GM04504 (cell line): Measurements from ENCODE around the gene APCDD1.
"Not testable (repeated sequence)": the region's sequence is repeated elsewhere in the genome, so short reads cannot be mapped to it uniquely, and the experiment has no call there.

Experiments used
- DNase-seq: peaks from one replicate; pipeline ENCODE4 v3.0.0-alpha.2; 2012; ENCODE audit warnings: low read depth

Gene APCDD1

DNA sequence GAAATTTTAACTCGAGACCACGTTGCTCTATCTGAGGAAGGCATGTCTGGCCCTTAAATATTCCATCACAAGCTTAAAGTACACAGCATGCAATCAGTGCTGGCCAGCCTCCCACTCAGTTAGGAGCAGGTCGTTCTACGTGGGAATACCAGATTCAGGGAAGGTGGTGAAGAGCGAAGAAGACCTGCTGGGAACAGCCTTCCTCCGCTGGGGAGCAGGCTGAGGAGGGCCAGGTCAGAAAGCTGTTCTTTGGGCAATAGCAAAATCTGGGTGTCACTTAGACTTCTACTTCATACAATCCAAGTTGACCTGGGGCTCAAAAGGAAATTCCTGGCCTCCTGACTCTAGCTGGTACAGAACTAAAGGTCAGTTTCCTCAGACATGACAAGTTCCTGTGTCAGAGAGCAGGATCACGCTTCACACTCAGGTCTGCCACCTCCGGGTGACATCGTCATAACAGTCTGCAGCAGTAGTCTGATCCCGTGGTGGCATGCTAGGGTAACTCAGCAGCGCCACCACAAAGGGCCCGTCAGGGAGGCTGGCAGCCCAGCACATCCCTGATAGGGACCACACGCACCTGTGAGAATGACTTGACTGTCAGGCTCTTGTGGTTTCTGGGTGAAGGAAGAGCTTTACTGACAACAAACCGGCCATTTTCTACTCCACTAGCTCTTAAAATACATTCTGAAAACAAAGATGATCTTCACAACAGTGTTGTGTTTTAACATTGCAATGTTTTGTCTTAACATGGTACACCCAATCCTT, 36.1 kb downstream of the APCDD1 start:
- no peak for DNase-seq

DNA sequence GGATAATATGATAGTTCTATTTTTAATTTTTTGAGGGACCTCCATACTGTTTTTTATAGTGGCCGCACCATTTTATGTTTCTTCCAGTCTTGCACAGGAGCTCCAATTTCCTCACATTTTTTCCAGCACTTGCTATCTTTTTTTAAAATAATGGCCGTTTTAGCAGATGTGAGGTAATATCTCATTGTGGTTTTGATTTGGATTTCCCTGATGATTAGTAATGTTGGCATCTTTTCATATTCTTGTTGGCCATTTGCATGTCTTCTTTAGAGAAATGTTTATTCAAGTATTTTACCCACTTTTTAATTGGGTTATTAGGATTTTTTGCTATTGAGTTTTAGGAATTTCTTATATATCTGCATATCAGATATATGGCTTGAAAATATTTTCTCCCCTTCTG, 41.5 kb downstream of the APCDD1 start:
- no peak for DNase-seq

GRCh38 chr18:10497206-10497749, 42.8 kb downstream of the APCDD1 start:
- peak; percentile 42 for DNase-seq

DNA sequence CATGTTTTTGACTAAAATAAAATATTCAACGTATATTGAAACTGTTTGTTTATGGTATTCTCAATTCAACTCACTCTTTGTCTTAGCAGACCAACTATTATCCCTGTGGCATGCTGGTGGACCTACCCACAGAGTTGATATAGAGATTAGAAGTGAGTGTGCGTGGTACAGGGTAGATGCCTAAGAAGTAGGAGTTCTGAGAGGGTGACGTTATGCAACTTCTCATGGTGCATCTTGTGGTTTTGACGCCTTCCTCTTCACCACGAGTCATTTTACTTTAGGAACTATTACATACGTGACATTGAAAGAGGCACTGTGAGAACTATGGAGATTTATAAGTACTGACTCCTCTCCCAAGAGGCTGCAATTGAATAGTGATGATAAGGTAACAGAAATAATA, 44.8 kb downstream of the APCDD1 start:
- DNase-seq, result no peak

- DNase-seq, result no peak
Observed at GRCh38 chr18:10500038-10500437, 45.6 kb downstream of the APCDD1 start.

GRCh38 chr18:10504723-10505122, 50.3 kb downstream of the APCDD1 start:
- no peak for DNase-seq

GRCh38 chr18:10505892-10506291, 51.5 kb downstream of the APCDD1 start:
- not testable (repeated sequence) for DNase-seq

DNA sequence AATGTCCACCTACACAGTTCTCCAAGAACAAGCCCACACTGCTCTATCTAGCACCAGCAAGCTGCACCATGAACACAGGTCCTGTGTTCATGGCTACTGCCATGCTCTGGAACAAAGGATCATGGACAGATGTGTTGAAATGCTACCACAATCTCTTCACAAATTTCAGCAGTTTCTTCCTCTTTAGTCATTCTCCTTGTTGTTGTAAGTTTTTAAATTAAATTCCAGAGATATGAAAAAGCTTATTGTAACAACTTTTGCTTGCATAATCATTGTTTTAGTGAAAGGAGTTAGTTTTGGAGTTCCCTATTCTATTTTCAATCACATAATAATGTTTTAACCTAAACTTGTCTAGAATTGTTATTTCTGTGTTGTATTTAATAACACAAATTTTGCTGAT, 54.2 kb downstream of the APCDD1 start:
- DNase-seq, result no peak

- DNase-seq, result no peak
Observed at GRCh38 chr18:10511236-10511635, 56.8 kb downstream of the APCDD1 start.

GRCh38 chr18:10514082-10514481, 59.6 kb downstream of the APCDD1 start:
- no peak for DNase-seq

GRCh38 chr18:10514601-10515000, 60.2 kb downstream of the APCDD1 start:
- no peak for DNase-seq

- DNase-seq, result no peak
Observed at GRCh38 chr18:10515456-10515855, 61.0 kb downstream of the APCDD1 start.

GRCh38 chr18:10516078-10516477, 61.6 kb downstream of the APCDD1 start:
- DNase-seq, result no peak

DNA sequence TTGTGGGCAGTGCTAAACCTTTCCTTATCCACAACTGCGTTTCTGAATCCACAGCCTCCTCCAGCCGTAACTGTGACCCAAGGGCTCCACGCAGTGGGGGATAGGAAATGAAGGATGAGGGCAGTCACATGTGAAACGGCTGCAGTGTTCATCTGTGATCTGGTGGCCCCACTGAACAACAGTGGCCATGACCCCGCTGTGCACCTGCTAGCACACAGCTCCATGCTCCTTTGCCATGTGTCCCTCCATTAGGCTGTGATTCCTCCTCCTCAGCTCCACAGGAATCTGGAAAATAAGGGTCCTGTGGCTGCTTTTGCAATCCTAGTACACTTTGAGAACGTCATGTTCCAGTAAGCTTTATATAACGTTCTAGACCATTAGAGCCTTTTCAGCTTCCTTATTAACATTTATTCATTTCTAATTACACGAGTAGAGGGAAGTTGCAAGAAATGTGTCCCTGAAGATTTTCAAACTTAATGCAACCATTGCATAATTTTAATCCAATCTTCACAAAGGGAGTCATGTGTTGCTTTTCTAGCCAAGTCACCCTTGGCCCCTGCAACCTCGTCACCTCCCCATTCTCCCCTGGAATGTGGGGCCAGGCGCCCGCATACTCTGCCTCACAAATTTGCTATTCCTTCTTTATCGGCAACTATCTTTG, 64.3 kb downstream of the APCDD1 start:
- DNase-seq, result no peak

GRCh38 chr18:10519366-10519765, 64.9 kb downstream of the APCDD1 start:
- DNase-seq, result no peak

DNA sequence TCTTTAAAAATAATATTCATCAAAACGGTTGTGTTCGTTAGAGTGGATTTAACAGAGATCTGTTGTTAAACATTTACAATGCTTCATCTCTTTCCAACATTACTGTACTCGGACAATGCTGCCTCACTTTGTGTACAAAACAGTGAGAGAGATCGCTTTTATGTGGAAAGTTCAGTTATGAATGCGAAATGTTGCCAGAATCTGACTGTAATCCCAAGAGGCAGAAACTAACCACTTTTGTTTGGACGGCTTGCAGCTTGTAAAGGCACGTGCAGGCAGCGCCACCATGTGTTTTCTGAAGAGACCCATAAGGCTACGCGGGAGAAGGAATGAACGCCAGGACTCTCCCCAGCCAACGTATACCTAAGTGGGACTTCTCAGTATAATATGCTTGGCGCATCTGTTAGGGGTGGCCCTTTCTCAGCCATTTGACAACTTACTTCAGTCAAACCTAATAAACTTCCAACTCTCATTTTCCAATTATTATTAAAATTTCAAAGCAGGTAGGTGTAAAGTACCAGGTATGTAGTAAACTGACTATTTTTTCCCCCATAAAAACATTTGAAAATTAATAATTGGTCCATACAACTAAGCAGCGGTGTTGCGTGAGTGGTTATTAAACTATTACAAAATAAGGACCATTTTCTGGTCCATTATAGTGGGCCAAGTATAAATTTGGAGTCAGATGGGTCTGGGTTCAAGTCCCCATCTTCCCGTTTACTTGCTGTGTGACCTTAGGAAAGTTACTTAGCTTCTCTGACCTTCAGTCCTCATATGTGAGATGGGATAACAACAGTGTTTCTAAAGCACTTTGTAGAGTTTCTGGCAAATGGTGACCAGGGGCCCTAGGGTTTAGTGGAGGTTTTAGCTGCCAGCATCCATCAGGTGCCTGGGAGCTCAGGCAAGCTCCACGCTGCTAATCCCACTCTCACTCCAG, 65.8 kb downstream of the APCDD1 start:
- DNase-seq, result peak; percentile 93

DNA sequence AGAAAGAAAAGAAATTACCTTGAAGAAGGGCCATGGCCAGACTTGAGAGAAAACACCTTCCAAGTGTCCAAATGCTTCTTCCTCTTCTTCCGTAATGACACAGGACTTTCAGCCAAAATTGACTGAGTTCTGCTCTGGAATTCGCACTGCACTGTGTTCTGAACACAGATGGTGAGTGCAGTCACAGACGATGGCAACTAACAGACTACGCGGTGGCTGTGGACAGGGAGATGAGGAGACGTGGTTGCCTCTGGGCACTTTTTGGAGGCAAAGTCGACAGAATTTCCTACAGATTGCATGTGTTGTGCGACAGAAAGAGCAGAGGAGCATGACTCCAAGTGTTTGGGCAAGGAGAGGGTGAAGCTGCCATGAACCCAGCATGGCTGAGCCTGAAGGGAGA, 67.1 kb downstream of the APCDD1 start:
- DNase-seq, result no peak

DNA sequence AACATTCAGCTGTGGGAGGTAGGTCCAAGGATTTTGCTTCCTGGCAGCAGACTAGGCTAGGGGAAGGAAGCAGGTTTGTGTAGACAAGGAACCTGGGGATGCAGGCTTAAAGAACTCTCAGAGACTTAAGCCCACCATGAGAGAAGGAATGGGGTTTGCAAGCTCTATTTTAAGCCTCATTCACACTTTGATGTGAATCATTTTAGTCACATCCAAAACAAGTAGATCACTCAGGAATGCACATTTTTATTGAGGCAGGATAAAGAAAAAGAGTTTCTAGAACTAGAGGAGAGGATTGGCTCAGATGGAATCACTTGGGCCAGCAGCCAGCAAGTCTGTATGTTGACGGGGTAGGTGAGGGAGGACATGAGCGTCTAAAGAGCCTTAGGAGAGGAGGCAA, 68.1 kb downstream of the APCDD1 start:
- no peak for DNase-seq

DNA sequence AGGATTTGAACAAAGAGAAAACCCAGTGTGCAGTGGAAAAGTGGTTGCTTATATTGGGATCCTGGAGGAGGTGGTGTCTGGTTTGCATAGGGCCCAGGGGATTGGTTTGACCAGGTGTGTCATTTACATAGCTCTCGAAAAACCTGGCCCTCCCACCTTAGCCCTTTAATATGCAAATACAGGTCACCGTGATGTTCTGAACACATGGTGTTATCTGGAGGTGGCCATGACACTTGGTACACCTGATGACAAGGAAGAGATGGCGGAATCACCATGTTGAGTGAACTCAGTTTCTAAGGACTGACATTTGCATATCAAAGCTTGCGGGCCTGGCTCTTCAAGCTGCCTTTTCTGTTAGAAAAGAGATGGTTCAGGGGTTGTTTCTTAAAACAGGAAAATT, 69.1 kb downstream of the APCDD1 start:
- DNase-seq, result no peak

GRCh38 chr18:10524507-10525370, 70.3 kb downstream of the APCDD1 start:
- DNase-seq, result peak; percentile 58

- DNase-seq, result no peak
Observed at GRCh38 chr18:10525371-10525691, 70.9 kb downstream of the APCDD1 start.
